Ectodermal cell (in vitro differentiated cells): ENCODE data around the gene GNAI3.

Source experiments
- H3K27ac ChIP-seq: 2 replicates; pipeline ENCODE4 v1.7.0; 2013; ENCODE audit warnings: mild to moderate bottlenecking, low read depth, low read length; ENCODE audit not compliant: insufficient read depth, poor library complexity, severe bottlenecking
- H3K27me3 ChIP-seq: 2 replicates; pipeline ENCODE4 v1.7.0; 2013; ENCODE audit warnings: mild to moderate bottlenecking, low read length; ENCODE audit not compliant: insufficient read depth, control insufficient read depth, poor library complexity, severe bottlenecking
- H3K36me3 ChIP-seq: one replicate; pipeline ENCODE4 v1.7.0; 2013; ENCODE audit warnings: low read length; ENCODE audit not compliant: control insufficient read depth, insufficient read depth
- H3K4me1 ChIP-seq: one replicate; pipeline ENCODE4 v1.7.0; 2013; ENCODE audit warnings: low read length; ENCODE audit not compliant: control insufficient read depth, insufficient read depth
- H3K4me3 ChIP-seq: 2 replicates; pipeline ENCODE4 v1.7.0; 2013; ENCODE audit warnings: low read depth, low read length, control low read depth; ENCODE audit not compliant: insufficient read depth
- H3K9me3 ChIP-seq: 2 replicates; pipeline ENCODE4 v1.7.0; 2013; ENCODE audit warnings: mild to moderate bottlenecking, low read length, moderate library complexity; ENCODE audit not compliant: control insufficient read depth
- WGBS, 2 experiments: methylation state at CpG; one replicate each; pipeline ENCODE4 v1.1.7; 2013; ENCODE audit warnings: missing lambda C conversion rate in 2 of 2; 5-methylcytosine and 5-hydroxymethylcytosine counted together

The GNAI3 gene

GRCh38 chr1:109650609-109651008 is 102.2 kb downstream of the GNAI3 start:
- Histone ChIP-seq H3K4me1 (no peaks in the 10 kb centered on the region), H3K27me3 (peaks cover 32% of the 10 kb centered on the region), H3K4me3 (no peak overlapping the region), H3K36me3 (no peaks in the 10 kb centered on the region), H3K9me3 (no peaks in the 10 kb centered on the region), H3K27ac (no peak overlapping the region)
- 85 to 88% methylated on average over 3 of the region's 3 CpGs for WGBS, 2 experiments

GRCh38 chr1:109652402-109652801 is 104.0 kb downstream of the GNAI3 start:
- 80 to 94% methylated on average over 1 to 2 of the region's 2 CpGs for WGBS, 2 experiments
- no peaks in the 10 kb centered on the region for H3K36me3 ChIP-seq
- peaks cover 6% of the 10 kb centered on the region for H3K4me1 ChIP-seq
- H3K27ac ChIP-seq: no peak overlapping the region
- H3K9me3 ChIP-seq: no peaks in the 10 kb centered on the region
- peaks cover 35% of the 10 kb centered on the region for H3K27me3 ChIP-seq
- no peak overlapping the region for H3K4me3 ChIP-seq

GRCh38 chr1:109653306-109653705 is 104.9 kb downstream of the GNAI3 start:
- H3K27ac ChIP-seq: no peak overlapping the region
- H3K36me3 ChIP-seq: no peaks in the 10 kb centered on the region
- H3K9me3 ChIP-seq: no peaks in the 10 kb centered on the region
- WGBS, 2 experiments: 78 to 87% methylated on average over 2 of the region's 2 CpGs
- peaks cover 35% of the 10 kb centered on the region for H3K27me3 ChIP-seq
- no peak overlapping the region for H3K4me3 ChIP-seq
- peaks cover 6% of the 10 kb centered on the region for H3K4me1 ChIP-seq

- Histone ChIP-seq H3K36me3 (no peaks in the 10 kb centered on the region), H3K9me3 (no peaks in the 10 kb centered on the region), H3K4me1 (peaks cover 10% of the 10 kb centered on the region), H3K27ac (no peak overlapping the region), H3K27me3 (peaks cover 35% of the 10 kb centered on the region), H3K4me3 (no peak overlapping the region)
- WGBS, 2 experiments: 90% methylated on average over 12 of the region's 12 CpGs
Observed at GRCh38 chr1:109654519-109654918, 106.1 kb downstream of the GNAI3 start.

- 3% methylated on average over 54 of the region's 54 CpGs for WGBS, 2 experiments
- H3K4me3 ChIP-seq: peak within 1 kb of the TSS; percentile 85
- no peak within 1 kb of the TSS for H3K27ac ChIP-seq
- H3K4me1 ChIP-seq: peaks cover 10% of the 10 kb centered on the region
- peaks cover 32% of the 10 kb centered on the region for H3K27me3 ChIP-seq
- H3K36me3 ChIP-seq: no peaks in the 10 kb centered on the region
- no peaks in the 10 kb centered on the region for H3K9me3 ChIP-seq
Observed at GRCh38 chr1:109655615-109656519, 107.5 kb downstream of the GNAI3 start, which contains the start of gene GSTM4. GSTM4 (plus strand) TSS chr1:109656099; CDS start chr1:109656390, 291 bp downstream.

GRCh38 chr1:109657395-109657794 is 109.0 kb downstream of the GNAI3 start:
- Histone ChIP-seq H3K4me1 (peaks cover 10% of the 10 kb centered on the region), H3K27me3 (peaks cover 23% of the 10 kb centered on the region), H3K4me3 (no peak overlapping the region), H3K9me3 (no peaks in the 10 kb centered on the region), H3K27ac (no peak overlapping the region), H3K36me3 (no peaks in the 10 kb centered on the region)
- WGBS, 2 experiments: 89 to 96% methylated on average over 4 of the region's 4 CpGs

GRCh38 chr1:109657970-109658369 is 109.6 kb downstream of the GNAI3 start:
- Histone ChIP-seq H3K4me1 (peaks cover 10% of the 10 kb centered on the region), H3K4me3 (no peak overlapping the region), H3K36me3 (no peaks in the 10 kb centered on the region), H3K27me3 (peaks cover 20% of the 10 kb centered on the region), H3K9me3 (no peaks in the 10 kb centered on the region), H3K27ac (peak overlapping the region; percentile 60)
- 85 to 89% methylated on average over 7 of the region's 7 CpGs for WGBS, 2 experiments

- H3K36me3 ChIP-seq: no peaks in the 10 kb centered on the region
- peak overlapping the region; percentile 60 for H3K27ac ChIP-seq
- 61 to 62% methylated on average over 3 of the region's 3 CpGs for WGBS, 2 experiments
- peaks cover 10% of the 10 kb centered on the region for H3K4me1 ChIP-seq
- H3K9me3 ChIP-seq: no peaks in the 10 kb centered on the region
- H3K4me3 ChIP-seq: no peak overlapping the region
- H3K27me3 ChIP-seq: peaks cover 20% of the 10 kb centered on the region
Observed at GRCh38 chr1:109658533-109659042, 110.2 kb downstream of the GNAI3 start.

- WGBS, 2 experiments: 91 to 98% methylated on average over 2 of the region's 2 CpGs
- peaks cover 17% of the 10 kb centered on the region for H3K27me3 ChIP-seq
- peaks cover 10% of the 10 kb centered on the region for H3K4me1 ChIP-seq
Observed at GRCh38 chr1:109659145-109659544, 110.7 kb downstream of the GNAI3 start.

GRCh38 chr1:109659997-109660690 is 111.7 kb downstream of the GNAI3 start:
- H3K4me3 ChIP-seq: no peak overlapping the region
- 88 to 93% methylated on average over 5 of the region's 5 CpGs for WGBS, 2 experiments
- H3K9me3 ChIP-seq: no peaks in the 10 kb centered on the region

More at GRCh38 chr1:109659145-109659544, 110.7 kb downstream of the GNAI3 start:
- Histone ChIP-seq H3K4me3 (no peak overlapping the region), H3K27ac (no peak overlapping the region), H3K36me3 (no peaks in the 10 kb centered on the region), H3K9me3 (no peaks in the 10 kb centered on the region)

More at GRCh38 chr1:109659997-109660690, 111.7 kb downstream of the GNAI3 start:
- no peak overlapping the region for H3K27ac ChIP-seq
- H3K4me1 ChIP-seq: peaks cover 10% of the 10 kb centered on the region
- H3K27me3 ChIP-seq: peaks cover 7% of the 10 kb centered on the region
- H3K36me3 ChIP-seq: no peaks in the 10 kb centered on the region
